HG03378 (cell line): ENCODE data around the gene CLEC4M.
"Not testable (repeated sequence)": the region's sequence is repeated elsewhere in the genome, so short reads cannot be mapped to it uniquely, and the experiment has no call there.

Experiments used
- ATAC-seq: cut with Tn5 transposase; IDR thresholded peaks from one replicate; pipeline ENCODE4 v1.9.1; 2021; ENCODE audit warnings: mild to moderate bottlenecking, moderate library complexity; ENCODE audit not compliant: unreplicated experiment

Gene CLEC4M

DNA sequence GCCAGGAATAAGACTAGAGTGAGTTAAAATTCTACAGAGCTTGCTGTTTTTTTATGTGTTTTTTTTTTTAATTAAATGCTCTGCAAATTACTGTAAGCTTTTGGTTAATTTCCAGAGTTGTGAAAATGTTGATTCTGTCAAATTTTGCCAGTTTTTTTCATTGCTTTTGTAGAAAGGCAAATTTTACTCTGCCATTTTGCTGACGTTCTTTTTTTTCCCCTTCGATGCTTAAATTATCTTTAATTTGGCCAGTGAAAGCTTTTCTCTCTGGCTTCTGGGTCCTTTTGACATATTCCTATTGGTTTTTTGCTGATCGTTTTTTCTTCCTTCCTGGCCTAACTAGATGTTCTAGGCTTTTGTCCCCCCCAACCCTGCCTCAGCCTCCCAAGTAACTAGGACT is 43.2 kb downstream of the CLEC4M start:
- ATAC-seq: no peak

DNA sequence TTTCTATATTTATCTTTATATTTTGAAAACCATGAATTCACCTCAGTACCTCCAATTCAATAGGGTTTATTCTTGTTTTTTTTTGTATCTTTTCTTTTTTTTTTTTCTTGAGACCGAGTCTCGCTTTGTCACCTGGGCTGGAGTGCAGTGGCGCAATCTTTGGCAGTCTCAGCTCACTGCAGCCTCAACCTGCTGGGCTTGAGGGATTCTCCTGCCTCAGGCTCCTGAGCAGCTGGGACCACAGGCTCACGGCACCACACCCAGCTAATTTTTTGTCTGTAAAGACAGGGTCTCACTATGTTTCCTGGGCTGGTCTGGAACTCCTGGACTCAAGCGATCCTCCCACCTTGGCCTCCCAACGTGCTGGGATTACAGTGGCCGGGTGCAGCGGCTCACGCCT is 43.8 kb downstream of the CLEC4M start:
- ATAC-seq: no peak

DNA sequence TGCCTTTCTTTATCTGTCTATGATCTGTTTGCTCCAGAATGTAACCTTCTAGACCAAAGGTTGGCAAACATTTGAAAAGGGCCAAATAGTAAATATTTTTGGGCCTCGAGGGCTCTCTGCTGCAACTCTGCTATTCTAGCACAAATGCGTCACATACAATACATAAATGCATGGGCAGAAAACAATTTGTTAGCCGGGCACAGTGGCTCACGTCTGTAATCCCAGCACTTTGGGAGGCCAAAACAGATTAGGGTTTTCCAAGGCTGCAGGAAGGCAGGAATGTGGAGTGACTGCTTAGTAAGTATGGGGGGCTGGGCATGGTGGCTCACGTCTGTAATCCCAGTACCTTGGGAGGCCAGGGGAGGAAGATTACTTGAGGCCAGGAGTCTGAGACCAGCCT is 45.1 kb downstream of the CLEC4M start:
- no peak for ATAC-seq

DNA sequence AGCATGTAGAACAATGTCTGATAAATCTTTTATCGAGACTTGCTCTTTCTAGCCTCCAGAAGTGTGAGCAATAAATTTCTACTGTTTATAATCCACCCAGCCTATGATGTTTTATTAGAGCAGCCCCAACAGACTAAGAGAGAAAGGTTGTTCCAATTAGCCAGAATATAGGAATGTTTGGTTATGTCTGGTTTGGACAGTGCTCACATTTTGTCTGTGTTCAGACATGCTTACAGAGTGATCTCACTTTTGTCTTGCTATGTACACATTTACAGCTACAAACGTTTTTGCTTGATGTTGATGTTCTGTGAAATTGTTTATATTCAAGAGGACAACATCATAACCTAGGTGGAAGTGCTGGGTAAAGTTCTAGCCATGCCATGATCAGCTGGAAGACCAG is 48.9 kb downstream of the CLEC4M start:
- ATAC-seq: no peak

DNA sequence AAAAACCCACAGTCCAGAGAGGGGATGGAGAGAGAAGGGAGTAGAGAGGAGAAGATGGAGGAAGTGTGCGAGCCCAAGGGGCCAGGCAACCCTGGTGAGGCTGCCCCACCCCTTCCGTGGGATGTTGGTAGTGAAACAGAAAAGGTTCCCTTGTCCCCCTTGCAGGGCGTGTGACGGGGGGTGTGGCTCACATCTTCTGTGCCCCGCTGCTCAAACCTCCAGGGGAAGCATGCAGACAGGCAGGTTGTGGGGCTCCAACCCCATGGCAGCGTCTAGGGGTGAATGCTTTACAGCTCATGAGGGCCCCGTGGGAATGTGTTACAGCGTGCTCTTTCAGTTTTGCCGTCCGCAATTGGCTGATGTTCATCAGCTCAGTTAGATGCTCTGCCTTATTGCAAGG is 52.3 kb downstream of the CLEC4M start:
- ATAC-seq: no peak

DNA sequence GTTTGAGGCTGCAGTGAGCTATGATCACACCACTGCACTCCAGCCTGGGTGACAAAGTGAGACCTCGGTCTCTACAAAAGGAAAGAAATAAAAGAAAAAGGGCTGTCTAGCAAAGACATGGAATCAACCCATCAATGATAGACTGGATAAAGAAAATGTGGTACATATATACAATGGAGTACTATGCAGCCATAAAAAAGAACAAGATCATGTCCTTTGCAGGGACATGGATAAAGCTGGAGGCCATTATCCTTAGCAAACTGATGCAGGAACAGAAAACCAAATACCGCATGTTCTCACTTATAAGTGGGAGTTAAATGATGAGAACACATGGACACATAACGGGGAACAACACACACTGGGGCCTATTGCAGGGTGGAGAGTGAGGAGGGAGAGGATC is 53.0 kb downstream of the CLEC4M start:
- not testable (repeated sequence) for ATAC-seq

DNA sequence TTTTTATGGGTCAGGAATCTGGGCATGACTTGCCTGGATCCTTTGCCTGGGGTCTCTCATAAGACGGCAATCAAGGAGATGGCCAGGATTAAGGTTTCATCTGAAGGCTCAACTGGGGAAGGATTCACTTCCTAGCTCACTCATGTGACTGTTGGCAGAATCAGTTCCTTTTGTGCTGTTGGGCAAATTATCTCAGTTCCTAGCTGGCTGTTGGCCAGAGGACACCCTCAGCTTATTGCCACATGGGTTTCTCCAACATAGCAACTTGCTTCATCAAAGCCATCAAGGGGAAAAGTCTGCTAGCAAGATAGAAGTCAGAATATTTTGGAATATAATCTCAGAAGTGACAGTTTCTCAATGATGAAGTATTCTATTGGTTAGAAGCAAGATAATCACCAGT is 54.8 kb downstream of the CLEC4M start:
- no peak for ATAC-seq

DNA sequence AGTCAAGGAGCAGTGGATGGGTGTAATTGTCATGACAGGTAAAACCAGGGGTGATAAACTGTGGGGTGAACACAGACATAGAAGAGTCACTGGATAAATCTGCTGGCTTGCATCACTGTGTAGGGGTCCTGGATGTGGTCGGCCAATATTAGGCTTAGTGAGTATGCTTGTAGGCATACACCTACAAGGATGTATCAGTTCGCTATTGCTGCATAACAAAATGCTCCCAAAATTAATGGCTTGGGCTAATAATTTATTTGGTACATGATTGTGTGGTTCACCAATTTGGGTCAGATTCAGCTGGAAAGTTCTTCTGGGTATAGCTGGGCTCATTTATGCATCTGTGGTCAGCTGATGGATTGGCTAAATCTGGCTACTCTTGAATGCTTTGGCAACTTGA is 55.8 kb downstream of the CLEC4M start:
- ATAC-seq: no peak
